HL-60 (cell line): Measurements from ENCODE around the gene ATF3.

Experiments used
- DNase-seq, 2 experiments: peaks; one replicate each; pipeline ENCODE4 v3.0.0-alpha.2; 2010 to 2020; ENCODE audit warnings: low read depth in 1 of 2, low spot score in 1 of 2
- H3K27ac ChIP-seq: fragments of 250-450 bp; sonication (Bioruptor Pico); replicated peaks from 2 replicates; pipeline ENCODE4 v1.5.1; 2020; ENCODE audit warnings: mild to moderate bottlenecking, moderate library complexity
- H3K27me3 ChIP-seq: fragments of 250-450 bp; sonication (Bioruptor Pico); 2 replicates; pipeline ENCODE4 v1.5.1; 2021; ENCODE audit warnings: mild to moderate bottlenecking, moderate library complexity; ENCODE audit not compliant: insufficient read depth, poor library complexity, severe bottlenecking
- H3K4me3 ChIP-seq: replicated peaks from 2 replicates; pipeline ENCODE4 v1.5.1; 2011; ENCODE audit warnings: mild to moderate bottlenecking, control low read depth, low read length; ENCODE audit not compliant: insufficient read depth
- GABPA ChIP-seq: IDR thresholded peaks from 2 replicates; pipeline ENCODE4 v1.6.1; 2012; ENCODE audit warnings: low read depth
- POLR2AphosphoS5 ChIP-seq: IDR thresholded peaks from 2 replicates; pipeline ENCODE4 v1.6.1; 2012; ENCODE audit warnings: low read depth
- SPI1 ChIP-seq: IDR thresholded peaks from 2 replicates; pipeline ENCODE4 v1.6.1; 2012; ENCODE audit warnings: low read depth, mild to moderate bottlenecking, borderline replicate concordance
- TF ChIP-seq, protein P1 (sequence below): IDR thresholded peaks from 2 replicates; pipeline ENCODE4 v1.6.1; 2012; ENCODE audit warnings: low read depth; ENCODE audit not compliant: insufficient replicate concordance
- TF ChIP-seq, protein P2 (sequence below): IDR thresholded peaks from one replicate; pipeline ENCODE4 v1.5.1; 2011; ENCODE audit warnings: low read length, control low read depth, inconsistent platforms; ENCODE audit not compliant: insufficient read depth

Gene ATF3

DNA sequence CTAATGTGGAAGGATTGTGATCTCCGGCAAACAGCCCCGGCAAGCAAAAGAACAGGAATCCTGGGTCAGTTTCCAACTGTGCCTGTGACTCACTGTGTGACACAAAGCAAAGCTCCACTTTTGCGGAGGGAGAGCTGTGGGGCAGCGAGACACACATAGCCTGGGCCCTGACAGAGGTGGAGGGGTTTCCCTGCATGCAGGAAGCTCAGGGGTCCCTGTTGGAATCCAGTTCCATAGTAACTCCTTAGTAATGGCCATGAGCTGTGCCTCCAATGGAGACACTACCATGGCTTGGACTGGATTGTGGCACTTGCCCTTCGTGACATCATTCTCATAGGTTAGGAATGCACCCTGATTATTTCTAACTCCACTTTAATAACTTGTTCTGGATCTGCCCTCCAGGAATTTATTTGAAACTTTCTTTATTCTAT, 47.0 kb upstream of the ATF3 start:
- Histone ChIP-seq H3K27ac (no peak overlapping the region), H3K27me3 (no peaks in the 10 kb centered on the region), H3K4me3 (no peak overlapping the region)
- DNase-seq: no peak
- TF ChIP-seq GABPA (no peak), SPI1 (no peak), POLR2AphosphoS5 (no peak)
- TF ChIP-seq, protein P1, sequence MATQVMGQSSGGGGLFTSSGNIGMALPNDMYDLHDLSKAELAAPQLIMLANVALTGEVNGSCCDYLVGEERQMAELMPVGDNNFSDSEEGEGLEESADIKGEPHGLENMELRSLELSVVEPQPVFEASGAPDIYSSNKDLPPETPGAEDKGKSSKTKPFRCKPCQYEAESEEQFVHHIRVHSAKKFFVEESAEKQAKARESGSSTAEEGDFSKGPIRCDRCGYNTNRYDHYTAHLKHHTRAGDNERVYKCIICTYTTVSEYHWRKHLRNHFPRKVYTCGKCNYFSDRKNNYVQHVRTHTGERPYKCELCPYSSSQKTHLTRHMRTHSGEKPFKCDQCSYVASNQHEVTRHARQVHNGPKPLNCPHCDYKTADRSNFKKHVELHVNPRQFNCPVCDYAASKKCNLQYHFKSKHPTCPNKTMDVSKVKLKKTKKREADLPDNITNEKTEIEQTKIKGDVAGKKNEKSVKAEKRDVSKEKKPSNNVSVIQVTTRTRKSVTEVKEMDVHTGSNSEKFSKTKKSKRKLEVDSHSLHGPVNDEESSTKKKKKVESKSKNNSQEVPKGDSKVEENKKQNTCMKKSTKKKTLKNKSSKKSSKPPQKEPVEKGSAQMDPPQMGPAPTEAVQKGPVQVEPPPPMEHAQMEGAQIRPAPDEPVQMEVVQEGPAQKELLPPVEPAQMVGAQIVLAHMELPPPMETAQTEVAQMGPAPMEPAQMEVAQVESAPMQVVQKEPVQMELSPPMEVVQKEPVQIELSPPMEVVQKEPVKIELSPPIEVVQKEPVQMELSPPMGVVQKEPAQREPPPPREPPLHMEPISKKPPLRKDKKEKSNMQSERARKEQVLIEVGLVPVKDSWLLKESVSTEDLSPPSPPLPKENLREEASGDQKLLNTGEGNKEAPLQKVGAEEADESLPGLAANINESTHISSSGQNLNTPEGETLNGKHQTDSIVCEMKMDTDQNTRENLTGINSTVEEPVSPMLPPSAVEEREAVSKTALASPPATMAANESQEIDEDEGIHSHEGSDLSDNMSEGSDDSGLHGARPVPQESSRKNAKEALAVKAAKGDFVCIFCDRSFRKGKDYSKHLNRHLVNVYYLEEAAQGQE: no peak
- TF ChIP-seq, protein P2, sequence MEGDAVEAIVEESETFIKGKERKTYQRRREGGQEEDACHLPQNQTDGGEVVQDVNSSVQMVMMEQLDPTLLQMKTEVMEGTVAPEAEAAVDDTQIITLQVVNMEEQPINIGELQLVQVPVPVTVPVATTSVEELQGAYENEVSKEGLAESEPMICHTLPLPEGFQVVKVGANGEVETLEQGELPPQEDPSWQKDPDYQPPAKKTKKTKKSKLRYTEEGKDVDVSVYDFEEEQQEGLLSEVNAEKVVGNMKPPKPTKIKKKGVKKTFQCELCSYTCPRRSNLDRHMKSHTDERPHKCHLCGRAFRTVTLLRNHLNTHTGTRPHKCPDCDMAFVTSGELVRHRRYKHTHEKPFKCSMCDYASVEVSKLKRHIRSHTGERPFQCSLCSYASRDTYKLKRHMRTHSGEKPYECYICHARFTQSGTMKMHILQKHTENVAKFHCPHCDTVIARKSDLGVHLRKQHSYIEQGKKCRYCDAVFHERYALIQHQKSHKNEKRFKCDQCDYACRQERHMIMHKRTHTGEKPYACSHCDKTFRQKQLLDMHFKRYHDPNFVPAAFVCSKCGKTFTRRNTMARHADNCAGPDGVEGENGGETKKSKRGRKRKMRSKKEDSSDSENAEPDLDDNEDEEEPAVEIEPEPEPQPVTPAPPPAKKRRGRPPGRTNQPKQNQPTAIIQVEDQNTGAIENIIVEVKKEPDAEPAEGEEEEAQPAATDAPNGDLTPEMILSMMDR: no peak

DNA sequence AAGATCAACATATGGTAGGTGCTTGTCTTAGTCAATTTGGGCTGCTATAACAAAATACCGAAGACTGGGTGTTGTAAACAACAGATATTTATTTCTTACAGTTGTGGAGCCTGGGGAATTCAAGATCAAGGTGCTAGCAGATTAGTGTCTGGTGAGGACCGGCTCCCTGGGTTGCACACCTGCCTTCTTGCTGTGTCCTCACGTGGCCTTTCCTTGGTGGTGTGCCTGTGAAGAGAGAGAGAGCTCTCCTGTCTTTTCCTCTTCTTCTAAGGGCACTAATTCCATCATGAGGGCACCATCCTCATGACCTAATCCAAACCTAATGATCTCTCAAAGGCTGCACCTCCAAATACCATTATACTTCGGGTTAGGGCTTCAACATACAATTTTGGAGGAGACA, 45.8 kb upstream of the ATF3 start:
- H3K4me3 ChIP-seq: no peak overlapping the region
- TF ChIP-seq, protein P2: no peak
- TF ChIP-seq, protein P1: no peak
- TF ChIP-seq GABPA (no peak), POLR2AphosphoS5 (no peak), SPI1 (no peak)
- H3K27me3 ChIP-seq: no peaks in the 10 kb centered on the region
- DNase-seq: no peak
- no peak overlapping the region for H3K27ac ChIP-seq

DNA sequence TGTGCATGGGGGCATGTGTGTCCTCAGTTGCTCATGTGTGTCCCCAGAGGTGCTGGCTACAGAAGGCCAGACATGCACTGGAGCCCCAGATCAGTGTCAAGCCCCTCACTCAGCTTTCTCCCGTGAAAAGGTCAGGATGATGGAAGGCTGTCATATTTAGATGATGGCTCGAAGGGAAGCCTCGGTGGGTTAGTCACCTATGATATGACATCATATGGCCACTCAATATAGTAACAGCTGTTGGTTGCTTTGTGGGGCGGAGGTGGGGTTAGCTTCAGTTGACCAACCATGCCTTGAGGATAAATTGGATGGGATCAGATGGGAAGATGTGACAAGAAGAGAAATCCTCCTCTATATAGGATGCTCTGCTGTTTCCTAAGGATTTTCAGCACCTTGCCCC, 43.5 kb upstream of the ATF3 start:
- no peak overlapping the region for H3K4me3 ChIP-seq
- no peaks in the 10 kb centered on the region for H3K27me3 ChIP-seq
- TF ChIP-seq, protein P1: no peak
- TF ChIP-seq, protein P2: no peak
- TF ChIP-seq GABPA (no peak), POLR2AphosphoS5 (no peak), SPI1 (no peak)
- H3K27ac ChIP-seq: no peak overlapping the region
- no peak for DNase-seq
